Measurements from ENCODE around the gene DLGAP4.
A peak's percentile ranks its signal among the peaks of the same experiment; 100 is the strongest.

DLGAP4 gene

DNA sequence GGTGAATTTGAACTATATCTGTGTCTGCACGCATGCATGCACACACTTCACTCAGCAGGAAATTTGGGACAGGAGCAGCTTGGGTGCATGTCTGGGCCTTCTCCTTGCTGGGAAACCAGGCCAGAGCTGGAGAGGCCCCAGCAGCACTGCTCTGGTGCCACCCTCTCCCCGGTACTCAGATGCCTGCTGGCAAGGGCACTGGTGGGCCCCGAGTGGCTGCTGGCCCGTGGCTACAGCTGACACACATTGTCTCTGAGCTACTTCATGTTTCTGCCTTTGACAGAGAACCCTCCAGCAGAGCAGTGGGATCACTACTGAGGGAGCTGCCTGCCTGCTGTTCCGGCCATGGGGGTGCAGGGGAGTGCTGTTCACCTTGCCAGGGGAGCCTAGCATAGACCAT is 37.5 kb downstream of the DLGAP4 start:
- TF ChIP-seq, protein P1, sequence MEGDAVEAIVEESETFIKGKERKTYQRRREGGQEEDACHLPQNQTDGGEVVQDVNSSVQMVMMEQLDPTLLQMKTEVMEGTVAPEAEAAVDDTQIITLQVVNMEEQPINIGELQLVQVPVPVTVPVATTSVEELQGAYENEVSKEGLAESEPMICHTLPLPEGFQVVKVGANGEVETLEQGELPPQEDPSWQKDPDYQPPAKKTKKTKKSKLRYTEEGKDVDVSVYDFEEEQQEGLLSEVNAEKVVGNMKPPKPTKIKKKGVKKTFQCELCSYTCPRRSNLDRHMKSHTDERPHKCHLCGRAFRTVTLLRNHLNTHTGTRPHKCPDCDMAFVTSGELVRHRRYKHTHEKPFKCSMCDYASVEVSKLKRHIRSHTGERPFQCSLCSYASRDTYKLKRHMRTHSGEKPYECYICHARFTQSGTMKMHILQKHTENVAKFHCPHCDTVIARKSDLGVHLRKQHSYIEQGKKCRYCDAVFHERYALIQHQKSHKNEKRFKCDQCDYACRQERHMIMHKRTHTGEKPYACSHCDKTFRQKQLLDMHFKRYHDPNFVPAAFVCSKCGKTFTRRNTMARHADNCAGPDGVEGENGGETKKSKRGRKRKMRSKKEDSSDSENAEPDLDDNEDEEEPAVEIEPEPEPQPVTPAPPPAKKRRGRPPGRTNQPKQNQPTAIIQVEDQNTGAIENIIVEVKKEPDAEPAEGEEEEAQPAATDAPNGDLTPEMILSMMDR (IDR thresholded peaks at IDR 0.05; ENCODE audit: extremely low read depth, missing control alignments) = no peak
- DNase-seq (ENCODE audit: low spot score) = no peak

DNA sequence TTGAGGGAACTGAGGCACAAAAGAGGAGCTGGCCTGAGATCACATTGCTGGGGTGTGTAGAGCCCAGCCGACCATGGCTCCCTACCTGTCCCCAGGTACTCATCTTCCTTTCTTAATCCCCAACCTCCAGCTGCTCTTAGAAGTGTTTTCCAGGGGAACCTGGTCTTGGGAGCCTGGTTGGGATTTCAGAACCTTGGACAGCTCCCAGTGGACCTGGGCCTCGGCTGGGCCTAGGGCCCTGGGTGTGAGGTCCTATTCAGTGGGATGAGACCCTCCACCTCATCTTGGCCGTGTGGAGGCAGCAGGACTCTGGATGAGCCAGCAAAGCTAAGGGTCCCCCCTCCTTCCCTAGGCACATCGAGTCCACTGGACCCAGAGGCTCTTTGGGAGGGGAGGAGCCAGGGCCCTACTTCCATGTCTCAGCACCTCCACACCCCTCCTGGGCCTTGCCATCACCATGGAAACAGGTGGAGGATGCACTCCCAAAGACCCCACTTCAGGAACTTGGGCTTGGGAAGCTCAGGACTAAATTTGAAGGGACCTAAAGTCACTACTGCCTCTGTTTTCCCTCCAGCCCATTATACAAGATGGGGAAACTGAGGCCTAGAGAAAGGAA is 38.5 kb downstream of the DLGAP4 start:
- TF ChIP-seq, protein P1 (IDR thresholded peaks at IDR 0.05; ENCODE audit: extremely low read depth, missing control alignments) = no peak
- DNase-seq (ENCODE audit: low spot score) = peak; percentile 48

DNA sequence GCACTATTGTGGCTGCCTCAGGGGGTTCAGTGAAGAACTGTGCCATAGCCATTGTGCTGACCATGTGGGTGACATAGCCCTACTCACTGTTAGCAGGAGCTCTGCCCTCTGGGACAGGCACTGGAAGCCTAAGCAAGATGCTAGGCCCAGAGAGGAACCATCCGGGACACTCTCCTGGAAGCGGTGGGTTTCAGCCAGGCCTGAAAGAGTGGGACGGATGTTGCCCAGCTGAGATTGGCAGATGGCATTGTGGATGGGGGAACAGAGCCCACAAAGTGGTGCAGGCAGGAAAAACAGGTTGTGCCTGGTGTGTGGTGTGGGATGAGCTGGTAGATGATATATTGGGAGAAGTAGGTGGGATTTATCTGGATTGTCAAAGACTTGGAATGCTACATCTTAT is 40.1 kb downstream of the DLGAP4 start:
- TF ChIP-seq, protein P1 (IDR thresholded peaks at IDR 0.05; ENCODE audit: extremely low read depth, missing control alignments) = no peak
- no peak for DNase-seq (ENCODE audit: low spot score)

DNA sequence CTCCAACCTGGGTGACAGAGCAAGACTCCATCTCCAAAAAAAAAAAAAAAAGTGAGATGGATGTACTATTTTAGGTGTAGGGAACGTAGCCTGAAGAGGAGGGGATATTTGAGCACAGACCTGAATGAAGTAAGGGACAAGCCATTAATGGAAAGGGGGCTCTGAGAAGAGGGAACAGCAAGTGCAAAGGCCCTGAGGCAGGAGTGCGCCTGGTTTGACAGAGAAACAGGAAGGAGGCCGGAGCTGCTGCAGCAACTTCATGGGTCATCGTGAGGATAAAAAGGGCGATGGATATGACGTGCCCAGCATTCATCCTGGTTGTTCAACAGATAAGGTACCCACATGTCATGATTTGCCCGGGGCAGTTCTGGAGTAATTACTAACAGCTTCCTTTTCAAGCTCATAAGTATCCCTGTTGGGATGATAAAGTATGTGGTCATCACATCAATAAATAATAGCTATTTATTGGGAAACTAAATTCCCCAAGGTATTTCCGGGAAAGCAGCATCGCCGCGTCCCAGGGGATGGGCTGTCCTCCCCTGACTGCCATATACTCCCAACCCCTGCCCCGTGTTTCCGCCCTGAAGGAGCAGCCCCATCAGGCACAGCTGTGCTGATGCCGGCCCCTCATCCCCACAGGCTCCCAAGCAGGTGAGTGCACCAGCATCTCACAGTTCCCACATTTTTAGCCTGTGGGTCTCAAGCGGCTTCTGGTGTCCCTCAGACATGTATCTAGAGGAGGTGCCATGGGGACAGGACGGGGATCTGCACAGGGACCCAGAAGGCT is 43.4 kb downstream of the DLGAP4 start:
- DNase-seq (ENCODE audit: low spot score) = no peak
- TF ChIP-seq, protein P1 (IDR thresholded peaks at IDR 0.05; ENCODE audit: extremely low read depth, missing control alignments) = no peak

DNA sequence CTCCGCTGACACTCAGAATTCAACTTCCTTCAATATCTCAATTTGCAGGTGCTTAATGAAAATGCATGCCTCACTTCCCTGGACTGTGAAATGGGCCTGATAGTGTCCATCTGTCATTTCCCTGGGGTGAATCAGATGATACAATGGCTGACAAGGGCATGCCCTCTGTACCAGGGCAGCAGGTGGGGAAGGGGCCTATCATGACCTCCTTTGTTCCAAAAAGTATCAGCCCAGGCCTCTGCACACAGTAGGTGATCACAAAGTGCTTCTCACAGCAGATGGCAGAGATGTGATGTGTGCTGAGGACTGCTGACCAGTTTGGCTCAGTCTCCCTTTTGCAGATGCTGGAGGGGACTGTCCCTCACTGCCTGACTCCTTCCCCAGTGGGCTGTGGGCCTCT is 44.3 kb downstream of the DLGAP4 start:
- TF ChIP-seq, protein P1 (IDR thresholded peaks at IDR 0.05; ENCODE audit: extremely low read depth, missing control alignments) = no peak
- no peak for DNase-seq (ENCODE audit: low spot score)

DNA sequence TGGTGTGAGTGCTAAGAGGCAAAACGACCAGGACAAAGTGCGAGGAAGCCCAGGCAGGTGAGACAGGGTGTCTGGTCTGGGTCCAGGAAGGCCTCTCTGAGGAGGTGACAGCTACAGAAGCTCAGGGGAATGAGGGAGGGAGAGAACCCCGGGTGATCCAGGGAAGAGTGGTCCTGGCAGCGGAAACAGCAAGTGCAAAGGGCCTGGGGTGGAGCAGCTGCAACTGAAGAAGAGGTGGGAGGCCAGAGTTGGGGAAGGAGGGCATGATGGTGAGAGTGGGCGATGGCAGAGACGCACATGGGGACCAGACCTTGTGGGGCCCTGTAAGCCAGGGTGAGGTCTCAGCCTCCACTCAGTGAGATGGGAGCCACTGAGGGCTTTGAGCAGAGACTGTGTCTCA is 45.8 kb downstream of the DLGAP4 start:
- TF ChIP-seq, protein P1 (IDR thresholded peaks at IDR 0.05; ENCODE audit: extremely low read depth, missing control alignments) = no peak

DNA sequence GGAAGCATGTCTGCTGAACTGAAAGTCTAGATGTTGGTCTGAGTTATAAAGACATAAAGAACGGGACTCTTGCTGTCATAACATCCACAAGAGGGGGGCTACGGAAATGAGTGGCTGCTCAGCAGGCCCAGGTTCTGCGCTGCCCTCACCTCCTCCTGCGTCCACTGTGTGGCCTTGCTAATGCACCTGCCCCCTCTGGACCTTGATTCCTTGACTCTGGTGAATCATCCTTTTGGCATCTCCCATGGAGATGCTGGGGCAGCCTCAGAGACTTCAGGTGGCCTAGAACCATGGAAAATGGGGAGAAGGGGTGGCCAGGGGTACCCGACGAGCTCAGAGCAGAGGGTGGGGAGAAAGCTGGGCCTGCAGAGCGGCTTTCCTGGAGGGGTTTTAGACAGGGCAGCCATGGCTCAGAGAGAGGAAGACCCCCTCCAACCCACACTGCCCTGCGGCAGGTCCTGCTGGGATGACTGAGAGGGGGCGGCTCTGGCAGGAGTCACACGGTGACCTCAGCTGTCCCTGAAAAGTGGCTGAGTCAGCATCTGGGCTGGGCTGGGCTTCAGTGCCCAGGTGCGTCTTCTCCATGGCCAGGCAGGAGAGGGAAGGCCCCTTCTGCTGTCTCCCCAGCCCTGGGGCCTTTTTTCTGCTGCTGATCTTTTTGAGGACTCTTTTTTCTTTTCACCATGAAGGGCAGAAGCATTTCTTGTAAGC is 46.9 kb downstream of the DLGAP4 start:
- DNase-seq (ENCODE audit: low spot score) = no peak
- TF ChIP-seq, protein P1 (IDR thresholded peaks at IDR 0.05; ENCODE audit: extremely low read depth, missing control alignments) = no peak

More for the DNA sequence above, 45.8 kb downstream of the DLGAP4 start:
- no peak for DNase-seq (ENCODE audit: low spot score)
